NT2/D1 (cell line): Measurements from ENCODE around the gene MKRN1.

Experiments
- SUZ12 ChIP-seq: IDR thresholded peaks from 2 replicates; pipeline ENCODE4 v1.6.1; 2011; ENCODE audit not compliant: insufficient read length, insufficient read depth; ENCODE audit errors: extremely low read depth
- ZNF274 ChIP-seq: IDR thresholded peaks from 2 replicates; pipeline ENCODE4 v1.6.1; 2011; ENCODE audit warnings: mild to moderate bottlenecking, low read depth, low read length

DNA sequence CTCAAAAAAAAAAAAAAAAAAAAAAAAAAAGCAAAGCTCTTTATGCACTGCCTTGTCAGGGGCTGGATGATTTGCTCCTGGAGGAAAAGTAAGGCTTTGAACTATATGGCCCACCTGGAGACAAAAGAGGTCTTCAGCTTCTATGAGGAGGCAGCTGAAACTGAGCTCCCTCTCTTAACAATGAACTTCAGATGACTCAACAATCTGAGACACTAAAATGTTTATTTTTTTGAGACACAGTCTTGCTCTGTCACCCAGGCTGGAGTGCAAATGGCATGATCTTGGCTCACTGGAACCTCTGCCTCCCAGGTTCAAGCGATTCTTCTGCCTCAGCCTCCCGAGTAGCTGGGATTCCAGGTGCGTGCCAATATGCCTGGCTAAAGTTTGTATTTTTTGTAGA is 38.7 kb downstream of the MKRN1 start:
- TF ChIP-seq SUZ12: no peak
- no peak for TF ChIP-seq ZNF274
